NCI-H748 treated with DMSO at 0.1 percent for 48 hours (cell line): ENCODE results near the gene SIK2.
A peak's percentile ranks its signal among the peaks of the same experiment; 100 is the strongest.
"Not testable (repeated sequence)": the region's sequence is repeated elsewhere in the genome, so short reads cannot be mapped to it uniquely, and the experiment has no call there.

ENCODE experiments used
- DNase-seq: peaks from one replicate; lab custom pipeline; 2025; lab: John Stamatoyannopoulos, UW

SIK2 gene

GRCh38 chr11:111698852-111699559 is 96.8 kb downstream of the SIK2 start:
- no peak for DNase-seq

- no peak for DNase-seq
Observed at GRCh38 chr11:111699579-111700156, 97.4 kb downstream of the SIK2 start.

- no peak for DNase-seq
Observed at GRCh38 chr11:111700162-111700561, 97.9 kb downstream of the SIK2 start.

GRCh38 chr11:111702623-111703022 is 100.4 kb downstream of the SIK2 start:
- no peak for DNase-seq

GRCh38 chr11:111703576-111703975 is 101.3 kb downstream of the SIK2 start:
- DNase-seq = no peak

GRCh38 chr11:111707039-111707690 is 104.9 kb downstream of the SIK2 start:
- DNase-seq = no peak

- DNase-seq = no peak
Observed at GRCh38 chr11:111707691-111708067, 105.4 kb downstream of the SIK2 start.

GRCh38 chr11:111714522-111714921 is 112.3 kb downstream of the SIK2 start:
- no peak for DNase-seq

GRCh38 chr11:111715142-111715816 is 113.0 kb downstream of the SIK2 start:
- DNase-seq = no peak

- not testable (repeated sequence) for DNase-seq
Observed at GRCh38 chr11:111717660-111718059, 115.4 kb downstream of the SIK2 start.

- DNase-seq = no peak
Observed at GRCh38 chr11:111718436-111718835, 116.2 kb downstream of the SIK2 start.

- DNase-seq = no peak
Observed at GRCh38 chr11:111718859-111719258, 116.6 kb downstream of the SIK2 start.

- DNase-seq = no peak
Observed at GRCh38 chr11:111719379-111719778, 117.1 kb downstream of the SIK2 start.

GRCh38 chr11:111720801-111721494 is 118.7 kb downstream of the SIK2 start:
- no peak for DNase-seq

- DNase-seq = no peak
Observed at GRCh38 chr11:111722501-111722900, 120.3 kb downstream of the SIK2 start.

- no peak for DNase-seq
Observed at GRCh38 chr11:111723595-111723994, 121.3 kb downstream of the SIK2 start.

GRCh38 chr11:111724615-111725129 is 122.4 kb downstream of the SIK2 start:
- no peak for DNase-seq

- DNase-seq = no peak
Observed at GRCh38 chr11:111725621-111726020, 123.4 kb downstream of the SIK2 start.

- no peak for DNase-seq
Observed at GRCh38 chr11:111726301-111726713, 124.1 kb downstream of the SIK2 start.

- DNase-seq = no peak
Observed at GRCh38 chr11:111727431-111727830, 125.2 kb downstream of the SIK2 start.

- peak; percentile 10 for DNase-seq
Observed at GRCh38 chr11:111729071-111729830, 127.0 kb downstream of the SIK2 start.
